ENCODE data around the gene RELA. TPM values are rescaled to one million over a fixed set of nuclear protein-coding genes. Genes with fewer than 3 reads are reported as not detected.

Gene RELA
- total and polyA plus RNA-seq, 2 of the 13 experiments (the other 11 are each of a cell fraction or from before 2014, with no cell fraction given), result 21.4 to 40.5 TPM

DNA sequence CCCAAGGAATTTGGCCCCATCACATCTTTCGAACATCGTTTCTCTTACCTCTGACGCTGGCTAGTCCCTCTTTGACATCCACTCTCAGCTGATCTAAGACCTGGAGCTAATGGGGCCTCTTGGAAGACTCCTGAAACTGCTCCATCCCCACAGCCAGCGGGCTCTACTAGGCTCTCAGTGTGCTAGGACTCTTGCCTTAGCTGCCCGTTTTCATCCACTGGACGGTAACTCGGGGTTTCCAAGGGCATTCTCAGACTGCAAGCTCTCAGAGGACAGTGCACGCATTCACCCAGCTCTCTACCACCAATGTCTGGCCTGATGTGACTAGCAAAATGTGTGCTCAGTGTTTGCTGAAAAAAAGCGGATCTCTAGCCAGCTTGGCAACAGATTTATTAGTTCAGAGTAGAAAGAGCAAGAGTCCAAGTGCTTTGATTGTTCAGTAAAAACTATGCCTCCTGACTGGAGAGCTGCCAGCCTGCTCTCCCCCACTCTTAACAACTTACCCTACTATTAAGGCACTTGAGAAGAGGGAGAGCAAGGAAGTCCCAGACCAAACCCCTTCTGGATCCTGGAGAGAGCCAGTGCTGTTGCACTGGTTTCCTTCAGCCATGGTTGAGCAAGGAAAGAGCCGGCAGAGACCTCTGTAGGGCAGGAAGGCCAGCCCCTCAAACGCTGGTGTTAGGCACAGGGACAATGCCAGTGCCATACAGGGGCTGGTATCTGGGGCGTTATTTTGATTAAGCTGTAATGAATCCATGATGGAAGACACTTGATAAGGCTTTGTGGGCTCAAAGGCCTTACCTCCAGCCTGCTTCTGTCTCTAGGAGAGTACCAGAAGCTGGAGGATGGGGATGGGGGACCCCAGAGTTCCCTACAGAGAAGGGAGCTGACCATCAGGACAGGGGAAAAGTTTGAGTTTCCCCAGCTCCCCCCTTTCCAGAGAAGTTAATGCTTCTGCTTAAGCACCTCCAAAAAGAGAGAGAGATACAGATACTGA lies 9.2 kb downstream of the RELA start (continued):
- TF ChIP-seq, protein P1, sequence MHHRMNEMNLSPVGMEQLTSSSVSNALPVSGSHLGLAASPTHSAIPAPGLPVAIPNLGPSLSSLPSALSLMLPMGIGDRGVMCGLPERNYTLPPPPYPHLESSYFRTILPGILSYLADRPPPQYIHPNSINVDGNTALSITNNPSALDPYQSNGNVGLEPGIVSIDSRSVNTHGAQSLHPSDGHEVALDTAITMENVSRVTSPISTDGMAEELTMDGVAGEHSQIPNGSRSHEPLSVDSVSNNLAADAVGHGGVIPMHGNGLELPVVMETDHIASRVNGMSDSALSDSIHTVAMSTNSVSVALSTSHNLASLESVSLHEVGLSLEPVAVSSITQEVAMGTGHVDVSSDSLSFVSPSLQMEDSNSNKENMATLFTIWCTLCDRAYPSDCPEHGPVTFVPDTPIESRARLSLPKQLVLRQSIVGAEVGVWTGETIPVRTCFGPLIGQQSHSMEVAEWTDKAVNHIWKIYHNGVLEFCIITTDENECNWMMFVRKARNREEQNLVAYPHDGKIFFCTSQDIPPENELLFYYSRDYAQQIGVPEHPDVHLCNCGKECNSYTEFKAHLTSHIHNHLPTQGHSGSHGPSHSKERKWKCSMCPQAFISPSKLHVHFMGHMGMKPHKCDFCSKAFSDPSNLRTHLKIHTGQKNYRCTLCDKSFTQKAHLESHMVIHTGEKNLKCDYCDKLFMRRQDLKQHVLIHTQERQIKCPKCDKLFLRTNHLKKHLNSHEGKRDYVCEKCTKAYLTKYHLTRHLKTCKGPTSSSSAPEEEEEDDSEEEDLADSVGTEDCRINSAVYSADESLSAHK (CRISPR knock-in tag; IDR thresholded peaks at IDR 0.05; ENCODE audit: borderline replicate concordance), result no peak
- TF ChIP-seq, protein P2, sequence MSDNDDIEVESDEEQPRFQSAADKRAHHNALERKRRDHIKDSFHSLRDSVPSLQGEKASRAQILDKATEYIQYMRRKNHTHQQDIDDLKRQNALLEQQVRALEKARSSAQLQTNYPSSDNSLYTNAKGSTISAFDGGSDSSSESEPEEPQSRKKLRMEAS (IDR thresholded peaks at IDR 0.05), result peak; percentile 45; the same call in 1 of the 2 replicates
- peak; percentile 20 for TF ChIP-seq ZFX (CRISPR knock-in tag; IDR thresholded peaks at IDR 0.05; ENCODE audit: low read depth)
- TF ChIP-seq ARNT2 (CRISPR knock-in tag; IDR thresholded peaks at IDR 0.05; ENCODE audit: low read depth), result no peak
- no peak for TF ChIP-seq JDP2 (CRISPR knock-in tag; IDR thresholded peaks at IDR 0.05; ENCODE audit: borderline replicate concordance)
- TF ChIP-seq, protein P3, sequence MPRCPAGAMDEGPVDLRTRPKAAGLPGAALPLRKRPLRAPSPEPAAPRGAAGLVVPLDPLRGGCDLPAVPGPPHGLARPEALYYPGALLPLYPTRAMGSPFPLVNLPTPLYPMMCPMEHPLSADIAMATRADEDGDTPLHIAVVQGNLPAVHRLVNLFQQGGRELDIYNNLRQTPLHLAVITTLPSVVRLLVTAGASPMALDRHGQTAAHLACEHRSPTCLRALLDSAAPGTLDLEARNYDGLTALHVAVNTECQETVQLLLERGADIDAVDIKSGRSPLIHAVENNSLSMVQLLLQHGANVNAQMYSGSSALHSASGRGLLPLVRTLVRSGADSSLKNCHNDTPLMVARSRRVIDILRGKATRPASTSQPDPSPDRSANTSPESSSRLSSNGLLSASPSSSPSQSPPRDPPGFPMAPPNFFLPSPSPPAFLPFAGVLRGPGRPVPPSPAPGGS (CRISPR knock-in tag; IDR thresholded peaks at IDR 0.05), result peak; percentile 54; the same call in 1 of the 2 replicates
- TF ChIP-seq ZNF576 (CRISPR knock-in tag; IDR thresholded peaks at IDR 0.05), result no peak
- TF ChIP-seq, protein P4, sequence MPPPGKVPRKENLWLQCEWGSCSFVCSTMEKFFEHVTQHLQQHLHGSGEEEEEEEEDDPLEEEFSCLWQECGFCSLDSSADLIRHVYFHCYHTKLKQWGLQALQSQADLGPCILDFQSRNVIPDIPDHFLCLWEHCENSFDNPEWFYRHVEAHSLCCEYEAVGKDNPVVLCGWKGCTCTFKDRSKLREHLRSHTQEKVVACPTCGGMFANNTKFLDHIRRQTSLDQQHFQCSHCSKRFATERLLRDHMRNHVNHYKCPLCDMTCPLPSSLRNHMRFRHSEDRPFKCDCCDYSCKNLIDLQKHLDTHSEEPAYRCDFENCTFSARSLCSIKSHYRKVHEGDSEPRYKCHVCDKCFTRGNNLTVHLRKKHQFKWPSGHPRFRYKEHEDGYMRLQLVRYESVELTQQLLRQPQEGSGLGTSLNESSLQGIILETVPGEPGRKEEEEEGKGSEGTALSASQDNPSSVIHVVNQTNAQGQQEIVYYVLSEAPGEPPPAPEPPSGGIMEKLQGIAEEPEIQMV (CRISPR knock-in tag; IDR thresholded peaks at IDR 0.05; ENCODE audit: low read depth), result no peak
- no peak for TF ChIP-seq ZNF225 (CRISPR knock-in tag; IDR thresholded peaks at IDR 0.05)
- TF ChIP-seq, protein P5, sequence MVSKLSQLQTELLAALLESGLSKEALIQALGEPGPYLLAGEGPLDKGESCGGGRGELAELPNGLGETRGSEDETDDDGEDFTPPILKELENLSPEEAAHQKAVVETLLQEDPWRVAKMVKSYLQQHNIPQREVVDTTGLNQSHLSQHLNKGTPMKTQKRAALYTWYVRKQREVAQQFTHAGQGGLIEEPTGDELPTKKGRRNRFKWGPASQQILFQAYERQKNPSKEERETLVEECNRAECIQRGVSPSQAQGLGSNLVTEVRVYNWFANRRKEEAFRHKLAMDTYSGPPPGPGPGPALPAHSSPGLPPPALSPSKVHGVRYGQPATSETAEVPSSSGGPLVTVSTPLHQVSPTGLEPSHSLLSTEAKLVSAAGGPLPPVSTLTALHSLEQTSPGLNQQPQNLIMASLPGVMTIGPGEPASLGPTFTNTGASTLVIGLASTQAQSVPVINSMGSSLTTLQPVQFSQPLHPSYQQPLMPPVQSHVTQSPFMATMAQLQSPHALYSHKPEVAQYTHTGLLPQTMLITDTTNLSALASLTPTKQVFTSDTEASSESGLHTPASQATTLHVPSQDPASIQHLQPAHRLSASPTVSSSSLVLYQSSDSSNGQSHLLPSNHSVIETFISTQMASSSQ (IDR thresholded peaks at IDR 0.05; ENCODE audit: low read depth), result no peak
- TF ChIP-seq, protein P5 (CRISPR knock-in tag; IDR thresholded peaks at IDR 0.05; ENCODE audit: borderline replicate concordance), result no peak
- TF ChIP-seq, protein P6, sequence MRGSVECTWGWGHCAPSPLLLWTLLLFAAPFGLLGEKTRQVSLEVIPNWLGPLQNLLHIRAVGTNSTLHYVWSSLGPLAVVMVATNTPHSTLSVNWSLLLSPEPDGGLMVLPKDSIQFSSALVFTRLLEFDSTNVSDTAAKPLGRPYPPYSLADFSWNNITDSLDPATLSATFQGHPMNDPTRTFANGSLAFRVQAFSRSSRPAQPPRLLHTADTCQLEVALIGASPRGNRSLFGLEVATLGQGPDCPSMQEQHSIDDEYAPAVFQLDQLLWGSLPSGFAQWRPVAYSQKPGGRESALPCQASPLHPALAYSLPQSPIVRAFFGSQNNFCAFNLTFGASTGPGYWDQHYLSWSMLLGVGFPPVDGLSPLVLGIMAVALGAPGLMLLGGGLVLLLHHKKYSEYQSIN (CRISPR knock-in tag; IDR thresholded peaks at IDR 0.05; ENCODE audit: borderline replicate concordance), result no peak
- no peak for TF ChIP-seq NFE2L1 (CRISPR knock-in tag; IDR thresholded peaks at IDR 0.05; ENCODE audit: borderline replicate concordance)

Data from HepG2 (cell line).